ENCODE data around the gene XYLT2. TPM values are rescaled to one million over a fixed set of nuclear protein-coding genes. Genes with fewer than 3 reads are reported as not detected.

XYLT2 gene
- total RNA-seq, 1 donor = 60.5 TPM

- DNase-seq (ENCODE audit: low read depth) = no peak
- H3K4me3 ChIP-seq (ENCODE audit: low read depth, low read length) = no peak overlapping the region
- no peak for TF ChIP-seq CTCF (IDR thresholded peaks at IDR 0.05; ENCODE audit: insufficient read depth, low read depth, low read length)
Measured at GRCh38 chr17:50349243-50349600, 3.3 kb downstream of the XYLT2 start.

- DNase-seq (ENCODE audit: low read depth) = no peak
- no peak for TF ChIP-seq CTCF (IDR thresholded peaks at IDR 0.05; ENCODE audit: insufficient read depth, low read depth, low read length)
- H3K4me3 ChIP-seq (ENCODE audit: low read depth, low read length) = no peak overlapping the region
Measured at GRCh38 chr17:50350733-50351132, 4.8 kb downstream of the XYLT2 start.

GRCh38 chr17:50352072-50352692 lies 6.3 kb downstream of the XYLT2 start:
- no peak for DNase-seq (ENCODE audit: low read depth)
- TF ChIP-seq CTCF (IDR thresholded peaks at IDR 0.05; ENCODE audit: insufficient read depth, low read depth, low read length) = no peak
- no peak overlapping the region for H3K4me3 ChIP-seq (ENCODE audit: low read depth, low read length)

GRCh38 chr17:50352693-50353599 lies 7.0 kb downstream of the XYLT2 start:
- TF ChIP-seq CTCF (IDR thresholded peaks at IDR 0.05; ENCODE audit: insufficient read depth, low read depth, low read length) = no peak
- no peak for DNase-seq (ENCODE audit: low read depth)
- no peak overlapping the region for H3K4me3 ChIP-seq (ENCODE audit: low read depth, low read length)

- H3K4me3 ChIP-seq (ENCODE audit: low read depth, low read length) = no peak overlapping the region
- no peak for DNase-seq (ENCODE audit: low read depth)
- no peak for TF ChIP-seq CTCF (IDR thresholded peaks at IDR 0.05; ENCODE audit: insufficient read depth, low read depth, low read length)
Measured at GRCh38 chr17:50353600-50354195, 7.8 kb downstream of the XYLT2 start.

GRCh38 chr17:50354198-50354597 lies 8.3 kb downstream of the XYLT2 start:
- TF ChIP-seq CTCF (IDR thresholded peaks at IDR 0.05; ENCODE audit: insufficient read depth, low read depth, low read length) = no peak
- no peak overlapping the region for H3K4me3 ChIP-seq (ENCODE audit: low read depth, low read length)
- no peak for DNase-seq (ENCODE audit: low read depth)
